ENCODE results near the gene OR1F1.
A peak's percentile ranks its signal among the peaks of the same experiment; 100 is the strongest.

Gene OR1F1

DNA sequence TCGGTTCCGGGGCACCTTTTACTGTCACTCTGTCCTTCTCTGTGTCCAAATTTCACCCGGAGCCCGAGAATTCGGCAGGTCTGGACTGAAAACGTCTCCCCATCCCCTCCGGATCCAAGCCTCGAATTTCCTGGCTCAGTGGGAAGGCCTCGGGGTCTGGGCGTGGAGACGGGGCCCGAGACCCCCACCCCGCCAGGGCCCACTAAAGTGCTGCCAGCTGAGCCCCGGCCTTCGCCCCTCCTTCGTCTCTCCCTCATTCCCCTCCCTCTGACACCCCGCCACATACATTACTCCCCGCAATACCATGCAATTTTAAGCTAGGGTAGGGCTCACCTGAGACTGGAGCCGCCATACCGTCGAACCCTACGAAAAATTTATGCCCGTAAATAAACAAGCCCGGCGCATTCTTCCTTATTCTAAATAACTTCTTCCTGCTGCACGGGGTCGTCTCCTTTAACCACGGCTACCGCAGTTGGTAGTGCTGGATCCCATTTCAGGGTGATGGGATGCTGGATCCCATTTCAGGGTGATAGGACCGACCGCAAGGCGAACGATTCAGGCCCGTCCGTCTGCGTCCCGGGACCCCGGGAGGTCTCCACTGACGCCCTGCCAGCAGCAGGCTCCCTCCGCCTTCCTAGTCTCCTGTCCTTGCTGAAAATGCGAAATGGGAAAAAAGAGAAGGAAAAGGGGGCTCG lies 4.4 kb upstream of the OR1F1 start:
- no peak for FAIRE-seq
- TF ChIP-seq POLR2A (IDR thresholded peaks at IDR 0.05; ENCODE audit: low read depth, low read length) (no peak), POU2F2 (IDR thresholded peaks at IDR 0.05; ENCODE audit: low read depth, low read length) (no peak), SPI1 (IDR thresholded peaks at IDR 0.05; ENCODE audit: low read depth, low read length) (no peak), POLR2AphosphoS5 (IDR thresholded peaks at IDR 0.05; ENCODE audit: low read depth, low read length) (no peak), PAX5 (IDR thresholded peaks at IDR 0.05; ENCODE audit: insufficient read depth, low read length, severe bottlenecking) (no peak), TAF1 (IDR thresholded peaks at IDR 0.05; ENCODE audit: low read depth, low read length) (no peak)

DNA sequence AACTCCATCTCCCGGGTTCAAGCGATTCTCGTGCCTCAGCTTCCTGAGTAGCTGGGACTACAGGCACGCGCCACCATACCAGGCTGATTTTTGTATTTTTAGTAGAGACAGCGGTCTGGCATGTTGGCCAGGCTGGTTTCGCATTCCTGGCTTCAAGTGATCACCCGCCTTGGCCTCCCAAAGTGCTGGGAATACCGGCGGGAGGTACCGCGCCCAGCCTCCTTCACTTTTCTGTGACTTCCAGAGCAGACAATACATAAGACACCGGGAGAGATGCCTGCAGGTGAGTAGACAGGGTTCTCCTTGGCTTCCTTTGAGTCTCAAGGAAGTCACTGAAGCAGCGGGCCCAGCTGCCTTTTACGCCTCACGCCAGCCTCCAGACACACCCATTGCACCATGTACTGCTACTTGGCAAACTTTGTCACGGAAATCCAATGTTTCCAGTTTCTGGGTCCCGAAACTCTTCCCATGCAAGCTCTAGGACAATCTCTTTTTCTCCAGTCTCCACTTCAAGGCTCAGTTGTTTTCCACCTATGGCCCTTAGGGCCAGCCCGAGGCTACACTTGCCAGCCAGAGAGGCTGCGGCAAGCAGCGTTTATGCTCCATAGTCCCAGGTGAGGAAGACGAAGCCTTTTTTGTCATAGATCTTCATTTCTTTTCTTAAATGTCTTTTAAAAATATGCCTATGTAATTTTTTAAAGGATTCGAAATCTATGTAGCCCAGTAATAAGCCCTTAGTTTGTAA lies 886 bp upstream of the OR1F1 start:
- TF ChIP-seq PAX5 (IDR thresholded peaks at IDR 0.05; ENCODE audit: insufficient read depth, low read length, severe bottlenecking) (no peak), POLR2AphosphoS5 (IDR thresholded peaks at IDR 0.05; ENCODE audit: low read depth, low read length) (no peak), POU2F2 (IDR thresholded peaks at IDR 0.05; ENCODE audit: low read depth, low read length) (no peak), SPI1 (IDR thresholded peaks at IDR 0.05; ENCODE audit: low read depth, low read length) (no peak), TAF1 (IDR thresholded peaks at IDR 0.05; ENCODE audit: low read depth, low read length) (no peak), POLR2A (IDR thresholded peaks at IDR 0.05; ENCODE audit: low read depth, low read length) (no peak)
- no peak for FAIRE-seq
- DNase-seq (ENCODE audit: insufficient read length, low spot score) = no peak

More for the DNA sequence above, 4.4 kb upstream of the OR1F1 start:
- DNase-seq (ENCODE audit: insufficient read length, low spot score) = no peak

DNA sequence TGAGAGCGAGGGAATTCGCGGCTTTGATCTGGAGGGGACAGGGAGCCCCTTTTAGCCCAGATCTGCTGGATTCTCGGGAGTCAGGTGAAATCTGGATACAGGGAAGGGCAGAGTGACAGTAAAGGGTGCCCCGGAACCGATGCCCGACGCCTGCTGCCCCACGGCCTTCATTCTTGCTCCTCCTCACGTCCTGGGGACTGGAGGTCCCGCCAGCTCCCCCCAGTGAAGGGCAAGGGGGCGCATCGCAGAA lies 596 bp downstream of the OR1F1 start:
- no peak for FAIRE-seq
- DNase-seq (ENCODE audit: insufficient read length, low spot score) = no peak
- no peak for TF ChIP-seq POLR2AphosphoS5 (IDR thresholded peaks at IDR 0.05; ENCODE audit: low read depth, low read length)
- TF ChIP-seq TAF1 (IDR thresholded peaks at IDR 0.05; ENCODE audit: low read depth, low read length) = no peak
- no peak for TF ChIP-seq PAX5 (IDR thresholded peaks at IDR 0.05; ENCODE audit: insufficient read depth, low read length, severe bottlenecking)
- TF ChIP-seq POU2F2 (IDR thresholded peaks at IDR 0.05; ENCODE audit: low read depth, low read length) = no peak
- no peak for TF ChIP-seq POLR2A (IDR thresholded peaks at IDR 0.05; ENCODE audit: low read depth, low read length)
- no peak for TF ChIP-seq SPI1 (IDR thresholded peaks at IDR 0.05; ENCODE audit: low read depth, low read length)

DNA sequence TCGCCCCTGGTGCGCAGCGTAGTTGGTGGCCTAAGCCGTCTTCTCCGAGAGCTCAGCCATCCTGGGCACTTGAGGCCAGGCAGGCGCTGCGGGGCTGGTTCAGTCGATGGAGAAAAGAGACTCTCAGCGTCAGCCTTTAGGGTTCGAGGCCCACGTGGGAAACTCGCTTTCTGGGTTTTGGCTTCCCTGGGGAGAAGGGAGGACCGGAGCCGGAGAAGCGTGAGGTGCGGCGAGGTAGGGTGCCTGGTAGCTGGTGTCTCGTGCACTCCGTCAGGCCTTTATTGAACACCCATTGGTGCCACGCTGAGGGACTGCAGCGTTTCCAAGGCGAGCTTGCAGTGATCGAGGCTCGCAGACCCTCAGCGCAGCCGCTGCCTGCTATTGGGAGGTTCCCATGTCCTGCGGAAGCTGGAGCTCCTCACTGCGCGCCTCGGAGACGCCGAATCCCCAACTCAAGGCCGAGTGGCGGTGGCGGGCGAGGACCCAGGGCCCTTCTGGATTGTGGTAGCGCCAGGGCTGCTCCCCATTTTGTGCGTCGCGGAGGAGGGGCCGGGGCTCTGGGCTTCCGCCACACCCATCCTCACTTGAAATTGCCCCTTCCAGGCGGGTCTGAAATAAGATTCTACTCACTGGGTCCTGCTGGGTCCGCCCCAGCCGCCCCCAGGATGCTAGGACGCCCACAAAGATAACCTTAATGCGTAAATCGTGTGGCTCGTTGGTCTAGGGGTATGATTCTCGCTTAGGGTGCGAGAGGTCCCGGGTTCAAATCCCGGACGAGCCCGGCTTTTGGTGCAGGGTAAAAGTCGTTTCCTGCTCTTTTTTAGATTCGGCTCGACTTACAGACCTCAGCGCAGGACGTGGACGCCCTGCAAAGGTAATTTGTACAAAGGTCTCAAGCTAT lies 1.2 kb downstream of the OR1F1 start:
- DNase-seq (ENCODE audit: insufficient read length, low spot score) = peak; percentile 55
- TF ChIP-seq POLR2A (IDR thresholded peaks at IDR 0.05; ENCODE audit: low read depth, low read length) (no peak), PAX5 (IDR thresholded peaks at IDR 0.05; ENCODE audit: insufficient read depth, low read length, severe bottlenecking) (no peak), POU2F2 (IDR thresholded peaks at IDR 0.05; ENCODE audit: low read depth, low read length) (no peak), TAF1 (IDR thresholded peaks at IDR 0.05; ENCODE audit: low read depth, low read length) (no peak), POLR2AphosphoS5 (IDR thresholded peaks at IDR 0.05; ENCODE audit: low read depth, low read length) (no peak), SPI1 (IDR thresholded peaks at IDR 0.05; ENCODE audit: low read depth, low read length) (no peak)
- peak; percentile 71 for FAIRE-seq

DNA sequence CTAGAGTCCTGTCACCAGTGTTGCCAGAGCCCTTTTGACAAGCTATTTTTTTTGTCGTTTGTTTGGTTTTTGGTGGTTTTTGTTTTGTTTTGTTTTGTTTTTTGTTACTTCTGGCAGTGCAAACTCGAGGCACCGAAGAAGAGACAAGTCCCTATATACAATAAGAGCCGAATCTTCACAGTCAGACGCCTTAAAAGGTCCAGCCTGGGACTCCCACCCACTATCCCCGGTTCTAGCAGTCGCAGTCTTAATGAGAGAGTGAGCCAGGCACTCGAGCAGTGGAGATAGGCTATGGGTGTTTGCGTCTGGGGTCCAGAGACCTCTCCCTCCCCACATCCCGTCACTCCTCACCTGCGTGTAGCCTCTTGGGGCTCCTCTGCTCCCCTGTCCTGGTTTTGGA lies 1.9 kb downstream of the OR1F1 start:
- DNase-seq (ENCODE audit: insufficient read length, low spot score) = no peak
- TF ChIP-seq POU2F2 (IDR thresholded peaks at IDR 0.05; ENCODE audit: low read depth, low read length) = no peak
- no peak for TF ChIP-seq TAF1 (IDR thresholded peaks at IDR 0.05; ENCODE audit: low read depth, low read length)
- TF ChIP-seq PAX5 (IDR thresholded peaks at IDR 0.05; ENCODE audit: insufficient read depth, low read length, severe bottlenecking) = no peak
- no peak for TF ChIP-seq POLR2AphosphoS5 (IDR thresholded peaks at IDR 0.05; ENCODE audit: low read depth, low read length)
- TF ChIP-seq SPI1 (IDR thresholded peaks at IDR 0.05; ENCODE audit: low read depth, low read length) = no peak
- TF ChIP-seq POLR2A (IDR thresholded peaks at IDR 0.05; ENCODE audit: low read depth, low read length) = no peak

DNA sequence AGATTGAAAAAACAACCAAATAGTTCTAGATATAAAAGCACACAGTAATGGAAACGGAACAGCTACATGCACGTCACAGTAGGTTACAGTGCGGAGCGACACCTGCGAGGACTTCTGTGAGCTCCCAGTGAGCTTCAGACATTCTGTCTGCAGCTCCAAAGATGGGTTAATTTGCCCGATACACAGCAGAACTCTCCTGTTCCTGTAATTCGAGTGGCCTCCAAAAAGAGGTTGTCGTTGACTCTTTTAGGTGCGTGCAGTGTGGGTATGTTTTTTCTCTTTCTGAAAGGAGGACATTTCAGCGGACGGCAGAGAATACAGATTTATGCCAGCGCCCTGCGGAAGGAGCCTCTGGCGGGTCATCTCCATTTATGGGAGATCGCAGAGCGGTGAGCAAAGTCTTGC lies 2.9 kb downstream of the OR1F1 start:
- FAIRE-seq = peak; percentile 65
- DNase-seq (ENCODE audit: insufficient read length, low spot score) = no peak
- TF ChIP-seq POU2F2 (IDR thresholded peaks at IDR 0.05; ENCODE audit: low read depth, low read length) (no peak), POLR2A (IDR thresholded peaks at IDR 0.05; ENCODE audit: low read depth, low read length) (no peak), SPI1 (IDR thresholded peaks at IDR 0.05; ENCODE audit: low read depth, low read length) (no peak), POLR2AphosphoS5 (IDR thresholded peaks at IDR 0.05; ENCODE audit: low read depth, low read length) (no peak), TAF1 (IDR thresholded peaks at IDR 0.05; ENCODE audit: low read depth, low read length) (no peak), PAX5 (IDR thresholded peaks at IDR 0.05; ENCODE audit: insufficient read depth, low read length, severe bottlenecking) (no peak)

More for the DNA sequence above, 1.9 kb downstream of the OR1F1 start:
- FAIRE-seq = no peak

DNA sequence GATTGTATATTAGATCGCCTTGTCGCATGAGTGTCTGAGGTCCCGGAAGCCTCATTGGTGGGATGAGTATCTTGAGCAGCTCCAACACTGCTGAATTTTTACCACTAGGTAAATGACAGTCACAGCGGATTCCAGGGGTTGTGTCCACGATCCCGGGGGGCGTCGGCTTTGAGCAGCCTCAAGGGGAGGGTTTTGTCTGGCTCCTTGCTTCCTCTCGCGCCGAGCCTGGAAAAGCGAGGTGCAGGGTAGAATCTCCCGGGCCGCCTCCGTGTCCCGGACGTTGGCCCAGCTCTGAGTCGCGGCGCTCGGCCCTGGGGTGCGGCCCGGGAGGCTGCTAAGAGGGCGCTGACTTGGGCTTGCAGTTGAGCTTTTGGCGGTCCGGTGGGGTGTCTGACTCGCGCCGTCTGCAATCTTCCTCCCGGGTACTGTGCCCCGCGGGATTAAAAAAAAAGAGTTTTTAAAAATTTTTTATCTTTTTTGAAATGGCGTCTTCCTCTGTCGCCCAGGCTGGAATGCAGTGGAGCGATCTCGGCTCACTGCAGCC lies 4.5 kb downstream of the OR1F1 start:
- FAIRE-seq (no peak), DNase-seq (ENCODE audit: insufficient read length, low spot score) (no peak)
- TF ChIP-seq POU2F2 (IDR thresholded peaks at IDR 0.05; ENCODE audit: low read depth, low read length) = no peak
- TF ChIP-seq POLR2A (IDR thresholded peaks at IDR 0.05; ENCODE audit: low read depth, low read length) = no peak
- TF ChIP-seq TAF1 (IDR thresholded peaks at IDR 0.05; ENCODE audit: low read depth, low read length) = no peak

DNA sequence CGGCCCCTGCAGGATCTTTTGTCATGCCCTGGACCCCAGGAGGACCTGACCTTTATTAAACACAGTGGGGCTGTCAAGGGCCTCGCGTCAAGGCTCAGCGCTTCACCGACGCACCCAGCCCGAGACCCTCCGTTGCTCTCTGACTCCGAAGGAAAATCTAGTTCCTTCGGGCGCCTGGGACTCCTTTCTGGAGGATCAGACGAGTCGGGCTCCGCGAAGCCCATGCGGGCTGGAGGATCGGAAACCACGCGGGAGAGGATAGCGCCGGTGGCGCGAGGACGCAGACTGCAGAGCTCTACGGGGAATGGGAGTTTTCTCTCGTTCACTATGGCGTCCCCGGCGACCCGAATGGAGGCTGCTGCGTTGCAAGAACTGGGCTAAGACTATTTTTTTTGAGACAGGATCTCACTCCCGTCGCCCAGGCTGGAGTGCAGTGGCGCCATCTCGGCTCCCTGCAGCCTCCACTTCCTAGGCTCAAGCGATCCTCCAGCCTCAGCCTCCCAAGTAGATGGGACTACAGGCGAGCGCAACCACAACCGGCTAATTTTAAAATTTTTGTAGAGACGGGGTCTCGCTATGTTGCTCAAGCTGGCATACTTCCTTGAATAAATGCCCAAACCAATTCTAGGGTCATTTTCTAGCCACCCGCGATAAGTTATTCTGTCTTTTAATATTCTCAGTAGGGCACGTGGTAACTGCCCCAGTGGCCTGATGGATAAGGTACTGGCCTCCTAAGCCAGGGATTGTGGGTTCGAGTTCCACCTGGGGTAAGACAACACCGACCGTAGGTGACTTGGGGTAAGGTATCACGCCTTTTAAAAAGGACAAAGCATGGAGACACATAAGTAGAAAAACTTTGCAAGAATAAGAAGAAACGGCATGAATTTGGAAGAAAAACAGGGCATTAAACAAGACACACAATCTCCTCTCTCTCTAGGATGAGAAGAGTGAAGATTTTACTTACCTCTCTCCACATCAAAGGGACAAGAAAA lies 5.5 kb downstream of the OR1F1 start:
- no peak for TF ChIP-seq TAF1 (IDR thresholded peaks at IDR 0.05; ENCODE audit: low read depth, low read length)
- TF ChIP-seq POLR2AphosphoS5 (IDR thresholded peaks at IDR 0.05; ENCODE audit: low read depth, low read length) = no peak
- no peak for TF ChIP-seq POLR2A (IDR thresholded peaks at IDR 0.05; ENCODE audit: low read depth, low read length)
- TF ChIP-seq POU2F2 (IDR thresholded peaks at IDR 0.05; ENCODE audit: low read depth, low read length) = no peak
- no peak for TF ChIP-seq PAX5 (IDR thresholded peaks at IDR 0.05; ENCODE audit: insufficient read depth, low read length, severe bottlenecking)
- TF ChIP-seq SPI1 (IDR thresholded peaks at IDR 0.05; ENCODE audit: low read depth, low read length) = no peak
- no peak for FAIRE-seq
- no peak for DNase-seq (ENCODE audit: insufficient read length, low spot score)

All from GM12891 (cell line).